Measurements from ENCODE around the gene TNFAIP8. TPM values are rescaled to one million over a fixed set of nuclear protein-coding genes. Genes with fewer than 3 reads are reported as not detected.

The TNFAIP8 gene
- total RNA-seq, 1 experiment from 2014 or later, result 16.4 TPM

DNA sequence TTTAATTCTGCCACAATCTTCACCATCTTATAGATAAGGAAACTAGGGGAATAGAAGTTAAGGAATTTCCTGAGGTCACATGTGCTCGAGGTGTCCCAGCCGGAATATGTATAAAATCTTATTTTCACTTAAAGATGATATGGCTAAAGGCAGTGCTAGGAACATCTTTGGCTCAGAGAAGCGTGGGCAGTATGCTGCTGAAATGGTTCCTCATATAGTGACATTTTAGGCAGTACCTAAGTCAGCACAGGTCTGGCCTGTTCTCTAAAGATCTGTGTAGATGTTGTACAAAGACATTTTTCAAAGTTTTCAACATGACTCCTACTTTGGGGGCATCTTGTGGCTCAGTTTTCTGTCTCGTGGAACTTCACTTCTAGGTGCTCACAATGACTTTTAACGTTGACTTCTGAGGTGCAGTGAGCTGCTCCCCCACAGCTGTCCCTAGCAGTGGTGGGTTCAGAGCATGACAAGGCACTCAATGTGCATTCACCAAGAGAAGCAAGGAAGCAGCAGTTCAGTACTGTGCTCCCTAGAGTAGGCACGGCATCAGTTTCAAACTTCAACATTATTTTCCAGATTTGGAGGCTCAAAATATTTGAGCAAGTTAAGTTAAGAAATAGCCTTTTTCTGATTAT is 40.3 kb downstream of the TNFAIP8 start:
- Histone ChIP-seq H3K4me1 (replicated peaks; ENCODE audit: insufficient read depth) (no peaks in the 10 kb centered on the region), H3K27ac (no peak overlapping the region), H3F3A (ENCODE audit: insufficient read depth, low read depth) (no peaks in the 10 kb centered on the region), H3K36me3 (ENCODE audit: low read depth) (0 out of 2 replicates have a peak, but pooled peaks cover 4% of the 10 kb centered on the region), H3K79me2 (ENCODE audit: low read depth) (no peaks in the 10 kb centered on the region), H4K20me1 (ENCODE audit: insufficient read depth) (no peaks in the 10 kb centered on the region), H3K9me3 (ENCODE audit: insufficient read depth, low read depth) (no peaks in the 10 kb centered on the region), H3K9me2 (ENCODE audit: insufficient read depth) (no peaks in the 10 kb centered on the region), H2AFZ (no peak overlapping the region), H3K4me3 (no peak overlapping the region), H3K4me2 (no peak overlapping the region), H3K27me3 (ENCODE audit: insufficient read depth, low read depth) (no peaks in the 10 kb centered on the region)
- BruUV-seq (replicated peaks), result no TSS peak
- no peak for DNase-seq
- no peak for TF ChIP-seq EZH2 (IDR thresholded peaks at IDR 0.05; ENCODE audit: low read depth)
- TF ChIP-seq, protein P1, sequence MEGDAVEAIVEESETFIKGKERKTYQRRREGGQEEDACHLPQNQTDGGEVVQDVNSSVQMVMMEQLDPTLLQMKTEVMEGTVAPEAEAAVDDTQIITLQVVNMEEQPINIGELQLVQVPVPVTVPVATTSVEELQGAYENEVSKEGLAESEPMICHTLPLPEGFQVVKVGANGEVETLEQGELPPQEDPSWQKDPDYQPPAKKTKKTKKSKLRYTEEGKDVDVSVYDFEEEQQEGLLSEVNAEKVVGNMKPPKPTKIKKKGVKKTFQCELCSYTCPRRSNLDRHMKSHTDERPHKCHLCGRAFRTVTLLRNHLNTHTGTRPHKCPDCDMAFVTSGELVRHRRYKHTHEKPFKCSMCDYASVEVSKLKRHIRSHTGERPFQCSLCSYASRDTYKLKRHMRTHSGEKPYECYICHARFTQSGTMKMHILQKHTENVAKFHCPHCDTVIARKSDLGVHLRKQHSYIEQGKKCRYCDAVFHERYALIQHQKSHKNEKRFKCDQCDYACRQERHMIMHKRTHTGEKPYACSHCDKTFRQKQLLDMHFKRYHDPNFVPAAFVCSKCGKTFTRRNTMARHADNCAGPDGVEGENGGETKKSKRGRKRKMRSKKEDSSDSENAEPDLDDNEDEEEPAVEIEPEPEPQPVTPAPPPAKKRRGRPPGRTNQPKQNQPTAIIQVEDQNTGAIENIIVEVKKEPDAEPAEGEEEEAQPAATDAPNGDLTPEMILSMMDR (conservative IDR thresholded peaks at IDR 0.05), result no peak
- CTCF ChIA-PET, result interaction anchor here (0.5 kb wide), 1 partner anchor 134 kb away, joined by 7 read pairs; no protein-coding TSS in a partner anchor
- POLR2A ChIA-PET (ENCODE audit: unreplicated experiment), result no interaction called here
- intact Hi-C loops (cut with micrococcal nuclease; ENCODE audit: unreplicated experiment), result no loop called here

DNA sequence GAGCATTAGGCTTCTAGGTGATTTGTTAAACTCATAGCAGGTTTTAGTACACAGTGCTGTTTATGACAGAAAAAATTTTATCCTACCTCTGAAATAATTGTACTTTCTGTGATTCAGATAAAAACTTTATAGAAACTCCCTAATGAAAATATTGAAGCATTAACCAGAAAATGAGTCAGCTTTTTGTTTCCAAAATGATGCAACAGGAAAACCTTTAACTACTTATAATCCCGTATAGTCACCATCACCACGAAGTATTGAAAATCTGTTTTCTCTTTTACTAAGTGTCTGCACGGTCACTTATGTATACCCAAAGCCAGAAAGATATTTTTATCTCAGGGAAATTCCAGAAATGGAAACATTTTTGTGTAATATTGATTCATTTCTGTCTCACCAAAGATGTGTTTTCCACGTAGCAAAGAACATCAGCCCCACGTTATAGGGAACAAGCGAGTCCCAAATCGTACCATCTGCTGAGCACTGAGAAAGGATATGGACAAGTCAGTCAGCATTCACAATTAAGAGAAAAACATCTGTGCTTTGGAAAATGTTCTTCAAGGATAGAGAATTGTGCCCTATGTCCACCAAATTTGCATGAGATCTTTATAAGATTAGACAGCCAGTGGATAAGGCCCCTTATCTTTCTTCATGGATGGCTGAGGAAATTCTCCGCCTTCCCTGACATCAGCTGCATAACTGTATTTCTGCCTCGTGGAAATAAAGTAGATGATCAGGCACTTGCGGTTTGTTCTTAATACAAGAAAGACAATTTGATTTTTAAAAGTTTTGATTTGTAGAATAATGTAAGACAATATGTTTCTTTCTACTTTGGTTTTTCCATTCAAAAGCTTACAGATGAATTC is 41.9 kb downstream of the TNFAIP8 start:
- no peaks in the 10 kb centered on the region for H3K4me1 ChIP-seq (replicated peaks; ENCODE audit: insufficient read depth)
- POLR2A ChIA-PET (ENCODE audit: unreplicated experiment), result no interaction called here
- H3K4me3 ChIP-seq, result no peak overlapping the region
- no peak overlapping the region for H2AFZ ChIP-seq
- H3K27me3 ChIP-seq (ENCODE audit: insufficient read depth, low read depth), result no peaks in the 10 kb centered on the region
- no peaks in the 10 kb centered on the region for H3K9me3 ChIP-seq (ENCODE audit: insufficient read depth, low read depth)
- H3K27ac ChIP-seq, result peak overlapping the region; percentile 53; the same call in 1 of the 2 replicates
- H3F3A ChIP-seq (ENCODE audit: insufficient read depth, low read depth), result no peaks in the 10 kb centered on the region
- H3K4me2 ChIP-seq, result 0 out of 2 replicates have a peak overlapping the region, but pooled peaks have one; percentile 31
- 0 out of 2 replicates have a peak, but pooled peaks cover 4% of the 10 kb centered on the region for H3K36me3 ChIP-seq (ENCODE audit: low read depth)
- H4K20me1 ChIP-seq (ENCODE audit: insufficient read depth), result no peaks in the 10 kb centered on the region
- CTCF ChIA-PET, result no interaction called here
- H3K79me2 ChIP-seq (ENCODE audit: low read depth), result no peaks in the 10 kb centered on the region
- no TSS peak for BruUV-seq (replicated peaks)
- intact Hi-C loops (cut with micrococcal nuclease; ENCODE audit: unreplicated experiment), result no loop called here
- TF ChIP-seq, protein P1 (conservative IDR thresholded peaks at IDR 0.05), result no peak
- no peak for TF ChIP-seq EZH2 (IDR thresholded peaks at IDR 0.05; ENCODE audit: low read depth)
- DNase-seq, result no peak
- H3K9me2 ChIP-seq (ENCODE audit: insufficient read depth), result no peaks in the 10 kb centered on the region

GRCh38 chr5:119398727-119399466 is 43.1 kb downstream of the TNFAIP8 start:
- H3K79me2 ChIP-seq (ENCODE audit: low read depth), result no peaks in the 10 kb centered on the region
- intact Hi-C loops (cut with micrococcal nuclease; ENCODE audit: unreplicated experiment), result no loop called here
- TF ChIP-seq EZH2 (IDR thresholded peaks at IDR 0.05; ENCODE audit: low read depth), result no peak
- TF ChIP-seq, protein P1 (conservative IDR thresholded peaks at IDR 0.05), result no peak
- no peaks in the 10 kb centered on the region for H3K9me2 ChIP-seq (ENCODE audit: insufficient read depth)
- no peaks in the 10 kb centered on the region for H3K9me3 ChIP-seq (ENCODE audit: insufficient read depth, low read depth)
- no peak overlapping the region for H3K4me2 ChIP-seq
- no peak for DNase-seq
- no peaks in the 10 kb centered on the region for H3K4me1 ChIP-seq (replicated peaks; ENCODE audit: insufficient read depth)
- H3K36me3 ChIP-seq (ENCODE audit: low read depth), result no peaks in the 10 kb centered on the region
- no peaks in the 10 kb centered on the region for H3F3A ChIP-seq (ENCODE audit: insufficient read depth, low read depth)
- H3K27ac ChIP-seq, result no peak overlapping the region
- CTCF ChIA-PET, result no interaction called here
- H4K20me1 ChIP-seq (ENCODE audit: insufficient read depth), result no peaks in the 10 kb centered on the region
- H2AFZ ChIP-seq, result no peak overlapping the region
- BruUV-seq (replicated peaks), result no TSS peak
- POLR2A ChIA-PET (ENCODE audit: unreplicated experiment), result no interaction called here
- H3K27me3 ChIP-seq (ENCODE audit: insufficient read depth, low read depth), result no peaks in the 10 kb centered on the region
- H3K4me3 ChIP-seq, result no peak overlapping the region
